Astrocyte (in vitro differentiated cells and primary cell): ENCODE data around the gene ERF.

Source experiments
- CTCF ChIP-seq: IDR thresholded peaks from 2 replicates; pipeline ENCODE4 v1.5.1; 2011; ENCODE audit warnings: low read depth, mild to moderate bottlenecking, inconsistent platforms, low read length, moderate library complexity; ENCODE audit not compliant: insufficient read depth
- EZH2 ChIP-seq: IDR thresholded peaks from 2 replicates; pipeline ENCODE4 v1.6.1; 2012; ENCODE audit warnings: mild to moderate bottlenecking, low read length, inconsistent platforms; ENCODE audit not compliant: insufficient read depth

DNA sequence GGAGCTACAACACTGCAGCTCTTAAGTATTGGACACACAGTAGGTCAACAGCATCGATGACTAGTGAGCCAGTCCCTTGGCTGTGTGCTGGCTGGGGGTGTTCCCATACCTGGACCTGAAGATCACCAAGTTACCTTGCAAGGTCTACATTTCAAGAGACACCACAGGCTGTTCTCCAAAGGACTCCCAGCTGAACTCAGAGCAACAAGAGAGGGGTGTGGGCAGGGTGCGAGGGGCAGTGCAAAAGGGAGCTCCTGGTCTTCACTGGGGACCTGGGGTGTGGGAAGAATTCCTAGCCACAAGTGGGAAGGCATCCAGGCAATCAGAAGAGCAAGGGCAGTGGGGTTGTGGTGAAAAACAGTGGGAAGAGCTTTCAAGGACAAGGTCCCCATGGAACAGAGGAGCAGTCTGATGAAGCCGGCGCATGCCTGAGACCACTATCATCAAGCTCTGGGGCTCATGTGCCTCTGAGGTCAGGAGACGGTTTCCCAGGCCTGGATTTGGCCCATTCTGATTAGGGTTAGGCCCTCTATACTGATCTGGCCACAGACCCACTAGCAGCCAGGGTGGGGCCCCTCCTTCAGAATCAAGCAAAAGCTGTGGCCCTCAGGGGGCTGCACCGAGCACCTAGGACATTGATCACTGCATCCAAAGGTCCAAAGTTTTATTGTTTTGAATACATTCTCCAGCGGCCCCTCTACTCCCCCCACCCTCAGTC, 7.8 kb downstream of the ERF start:
- TF ChIP-seq CTCF (no peak), EZH2 (no peak)
